Medulla oblongata (tissue), 1 donor: ENCODE results near the gene NCBP3.

Experiments used
- DNase-seq: peaks from one replicate; pipeline ENCODE4 v3.0.0-alpha.2; 2015; ENCODE audit errors: extremely low spot score

NCBP3 gene

GRCh38 chr17:3845621-3846436, at the start of gene NCBP3:
TSS of gene NCBP3 (minus strand) at chr17:3846246. CDS start at chr17:3846223, 23 bp downstream.
- DNase-seq, result peak; percentile 96

- DNase-seq, result peak; percentile 9
Measured at GRCh38 chr17:3895354-3895753, 49.3 kb upstream of the NCBP3 start.

DNA sequence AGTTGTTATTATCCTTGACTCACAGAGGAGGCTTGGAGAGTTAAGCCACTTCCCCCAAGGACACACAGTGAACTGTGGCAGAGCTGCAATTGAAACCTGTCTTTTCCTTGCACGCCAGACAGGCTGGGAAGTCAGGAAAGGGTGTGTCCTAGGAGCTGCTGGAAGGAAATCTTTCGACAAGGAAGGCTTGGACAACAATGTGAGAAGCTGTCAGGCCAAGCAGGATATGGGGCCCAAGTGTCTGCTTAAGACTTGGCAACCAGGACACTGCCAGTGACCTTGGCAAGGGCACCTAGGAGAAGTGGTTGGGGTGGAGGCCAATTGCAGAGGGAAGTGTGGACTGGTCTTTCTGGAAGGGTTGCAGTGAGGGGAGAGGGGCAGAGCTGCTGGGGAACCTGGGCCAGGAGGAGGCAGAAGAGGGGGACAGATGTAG, 48.9 kb upstream of the NCBP3 start:
- DNase-seq, result peak; percentile 38

DNA sequence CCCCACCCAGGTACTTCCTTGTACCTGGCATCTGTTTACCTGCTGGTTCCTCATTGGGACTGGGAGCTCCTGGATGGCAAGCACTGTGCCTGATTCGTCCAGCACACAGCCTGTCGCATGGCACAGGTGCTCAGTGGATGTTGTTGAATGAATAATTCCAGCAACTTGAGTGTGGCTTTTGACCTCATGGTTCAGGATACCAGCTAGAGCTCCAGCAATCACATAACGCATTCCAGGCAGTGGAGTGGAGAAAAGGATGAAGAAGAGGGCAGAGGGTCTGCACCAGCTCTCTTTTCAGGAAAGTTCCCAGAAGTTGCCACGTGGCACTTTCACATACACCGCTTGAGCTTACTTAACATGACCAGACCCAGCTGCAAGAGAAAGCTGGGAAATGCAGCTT, 48.1 kb upstream of the NCBP3 start:
- DNase-seq, result no peak

- DNase-seq, result no peak
Measured at GRCh38 chr17:3893720-3894116, 47.7 kb upstream of the NCBP3 start.

DNA sequence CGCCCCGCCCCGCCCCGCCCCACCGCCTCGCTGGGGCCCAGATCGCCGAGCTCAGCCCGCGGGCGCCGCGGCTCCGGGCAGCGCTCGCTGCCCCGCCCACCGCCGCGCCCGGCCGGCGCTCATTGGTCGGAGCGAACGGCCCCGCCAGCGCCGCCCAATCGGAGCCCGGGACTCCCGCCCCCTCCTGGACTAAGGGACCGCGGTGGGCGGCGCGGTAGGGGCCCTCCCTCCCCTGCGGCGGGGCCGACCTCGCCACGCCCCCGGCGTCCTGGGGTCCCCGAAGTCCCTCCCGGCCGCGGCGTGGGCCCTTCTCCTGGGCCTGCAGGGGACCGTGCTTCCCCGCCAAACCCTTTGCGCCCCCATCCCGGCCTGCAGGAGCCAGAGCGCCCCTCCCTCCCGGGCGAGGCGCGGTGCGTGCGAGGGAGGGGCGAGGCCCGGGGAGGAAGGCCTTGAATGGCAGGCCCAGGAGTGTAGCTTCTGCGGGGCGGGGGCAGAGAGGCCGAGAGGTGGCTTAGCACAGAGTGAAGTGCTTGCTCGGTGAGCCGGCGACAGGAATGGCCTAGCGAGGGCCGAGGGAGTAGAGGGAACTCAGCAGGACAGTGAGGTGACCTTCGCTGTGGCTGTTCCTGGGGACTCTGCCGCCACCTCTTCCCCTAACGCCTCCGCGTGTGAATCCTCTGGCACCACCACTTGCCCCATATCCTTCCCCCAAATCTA, 47.1 kb upstream of the NCBP3 start, which contains the start of gene CAMKK1:
Gene CAMKK1, minus strand, starts transcription at position 51 of the 717 bp plus-strand sequence. CDS start 7,366 bp downstream, outside the sequence.
- peak; percentile 83 for DNase-seq

DNA sequence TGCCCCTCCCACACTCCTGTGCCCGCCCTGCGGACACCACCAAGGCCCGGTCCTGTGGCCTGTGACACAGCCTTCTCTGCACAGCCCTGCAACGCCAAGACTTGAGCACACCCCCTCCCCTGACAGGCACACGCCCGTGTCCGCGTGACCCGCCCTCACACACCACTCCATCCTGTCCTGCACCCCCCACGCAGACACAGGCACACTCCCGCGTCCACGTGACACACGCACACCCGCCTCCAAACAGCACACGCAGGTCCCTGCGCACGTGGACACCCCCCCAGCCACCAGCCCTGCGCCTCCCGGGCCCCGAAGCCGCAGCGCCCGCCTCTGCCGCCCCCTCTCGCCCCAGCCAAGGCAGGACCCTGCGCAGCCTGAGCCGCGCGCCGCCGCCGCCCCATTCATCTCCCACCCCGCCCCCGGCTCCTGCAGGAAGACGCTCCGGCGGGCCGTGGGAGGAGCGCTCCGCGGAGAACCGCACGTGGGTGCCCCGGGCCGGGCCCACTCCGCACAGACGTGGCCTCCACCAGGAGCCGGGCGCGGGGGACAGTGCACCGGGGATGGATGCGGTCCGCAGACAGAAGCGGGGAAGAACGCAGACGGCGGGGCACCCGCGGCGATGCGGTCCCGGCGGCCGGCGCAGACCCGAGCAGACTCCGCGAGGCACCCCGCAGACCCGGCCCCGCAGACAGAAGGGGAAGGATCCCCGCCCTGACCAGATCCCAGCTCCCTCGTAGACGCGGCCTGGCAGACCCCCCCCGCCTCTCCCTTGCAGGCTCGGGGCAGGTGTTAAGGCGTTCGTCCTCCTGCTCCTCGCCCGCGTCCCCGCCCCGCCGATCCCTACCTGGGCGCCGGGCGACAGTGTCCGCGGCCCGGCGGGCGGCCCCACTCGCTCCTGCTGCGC, 46.3 kb upstream of the NCBP3 start:
- peak; percentile 67 for DNase-seq

DNA sequence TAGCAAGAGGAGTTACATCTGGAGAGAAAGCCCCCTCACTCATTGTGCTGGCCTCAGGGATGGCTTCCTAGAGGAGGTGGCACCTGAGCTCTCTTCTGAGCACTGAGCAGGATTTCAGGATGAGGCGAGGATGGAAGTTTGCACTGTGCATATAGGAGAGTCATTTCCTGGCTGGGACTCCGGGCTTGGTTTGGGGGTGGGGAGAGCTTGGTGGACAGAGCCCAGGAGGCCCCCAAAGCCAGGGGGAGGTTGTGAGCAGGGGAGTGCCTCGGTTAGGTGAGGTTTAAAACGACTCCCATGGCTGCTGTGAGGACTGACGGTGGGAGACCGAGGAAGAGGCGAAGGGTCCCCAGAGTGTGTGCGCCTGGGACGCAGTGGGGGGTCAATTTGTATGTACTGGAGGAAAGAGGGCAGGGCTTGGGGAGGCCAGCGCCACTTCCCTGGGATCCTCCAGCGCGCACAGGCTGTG, 45.6 kb upstream of the NCBP3 start:
- no peak for DNase-seq

GRCh38 chr17:3890878-3891219, 44.8 kb upstream of the NCBP3 start:
- DNase-seq, result no peak

DNA sequence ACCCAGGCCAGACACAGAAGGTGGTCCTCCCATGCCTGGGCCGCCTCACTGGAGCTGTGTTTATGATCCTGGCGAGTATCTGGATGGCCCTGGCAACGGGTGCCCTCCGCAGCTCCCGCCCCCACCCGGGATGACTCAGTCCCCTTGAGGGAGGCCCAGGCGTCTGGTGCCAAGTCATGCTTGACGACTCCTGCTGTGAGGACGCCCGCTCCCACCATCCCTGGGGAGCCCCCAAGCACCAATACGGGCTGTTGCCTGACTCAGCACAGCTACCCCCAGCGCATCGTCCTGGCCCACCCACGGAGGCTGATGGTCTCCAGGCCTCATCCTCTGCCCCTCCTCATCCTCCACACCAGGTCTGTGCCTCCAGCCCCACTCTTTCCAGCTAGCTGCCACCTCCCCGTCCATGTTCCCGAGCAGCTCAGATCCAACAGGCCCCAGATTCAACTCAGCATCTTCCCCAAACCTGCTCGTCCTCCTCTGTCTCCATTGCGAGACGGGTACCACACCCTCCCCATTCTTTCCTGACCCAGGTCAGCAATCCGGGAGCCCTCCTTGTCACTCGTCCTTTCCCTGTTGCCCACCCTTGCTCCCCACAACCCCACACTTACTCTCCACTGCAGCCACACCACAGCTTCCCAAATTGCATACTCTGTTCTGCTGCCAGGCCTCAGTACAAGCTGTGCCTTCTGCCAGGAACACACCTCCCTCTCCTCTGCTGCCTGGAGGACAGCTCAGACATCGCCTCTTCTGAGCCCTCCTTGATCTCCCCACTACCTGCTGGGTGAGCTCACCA, 44.2 kb upstream of the NCBP3 start:
- no peak for DNase-seq

- no peak for DNase-seq
Measured at GRCh38 chr17:3889325-3890012, 43.4 kb upstream of the NCBP3 start.

DNA sequence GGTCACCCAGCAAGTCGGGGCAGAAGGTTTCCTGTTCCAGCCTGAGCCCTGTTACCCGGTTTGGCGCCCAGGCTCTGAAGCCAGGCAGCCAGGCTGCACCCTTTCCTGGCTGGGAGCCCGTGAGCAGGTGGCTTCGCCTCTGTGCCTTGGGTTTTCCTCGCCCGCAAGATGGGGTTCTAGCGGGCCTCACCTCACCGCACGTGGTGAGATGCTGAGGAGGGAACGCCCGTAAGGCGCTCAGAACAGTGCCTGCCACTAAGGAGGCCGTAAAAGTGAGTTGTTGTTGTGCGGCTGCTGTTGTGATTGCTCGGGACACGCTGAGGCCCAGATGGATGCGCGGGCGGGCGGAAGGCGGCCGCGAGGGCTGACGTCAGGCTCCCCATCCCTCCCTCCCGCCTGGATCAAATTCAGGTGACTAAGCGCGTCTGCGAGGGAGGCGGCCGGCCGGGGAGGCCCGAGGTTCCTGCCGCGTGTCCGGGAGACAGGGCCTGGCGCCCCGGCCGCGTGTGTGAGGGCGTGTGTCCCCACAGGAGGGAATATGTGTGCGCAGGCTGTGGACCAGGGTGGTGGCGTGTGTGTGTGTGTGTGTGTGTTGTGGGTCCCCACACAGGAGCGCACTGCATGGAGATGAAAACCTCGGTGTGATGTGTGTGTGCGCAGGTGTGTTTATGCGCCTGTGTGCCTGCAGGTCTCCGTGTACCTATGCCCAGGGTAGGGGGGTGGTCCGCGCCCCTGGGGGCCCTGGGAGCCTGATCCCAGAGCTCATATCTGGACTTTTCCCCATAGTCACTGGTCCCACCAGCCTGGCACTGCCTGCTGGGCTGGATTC, 42.5 kb upstream of the NCBP3 start:
- peak; percentile 7 for DNase-seq

DNA sequence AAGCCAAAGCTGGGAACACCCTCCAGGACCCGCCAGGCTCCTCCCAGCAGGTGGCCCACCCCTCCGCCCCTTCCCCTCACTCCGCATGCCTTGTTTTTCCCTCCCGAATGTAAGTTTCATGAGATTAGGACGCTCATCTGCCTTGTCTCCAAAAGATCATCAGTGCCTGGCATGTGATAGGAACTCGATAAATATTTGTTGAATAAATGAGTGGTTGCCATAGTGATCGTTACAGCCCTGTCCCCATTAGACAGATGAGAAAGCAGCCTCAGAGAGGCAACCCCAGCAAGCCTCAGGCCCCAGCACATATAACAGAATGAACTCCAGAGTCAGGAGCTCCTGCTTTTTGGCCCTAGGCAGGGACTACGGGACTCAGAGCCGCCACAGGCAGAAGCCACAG, 41.8 kb upstream of the NCBP3 start:
- DNase-seq, result no peak

- no peak for DNase-seq
Measured at GRCh38 chr17:3887394-3887793, 41.3 kb upstream of the NCBP3 start.

- DNase-seq, result peak; percentile 79
Measured at GRCh38 chr17:3886776-3887175, 40.7 kb upstream of the NCBP3 start.

DNA sequence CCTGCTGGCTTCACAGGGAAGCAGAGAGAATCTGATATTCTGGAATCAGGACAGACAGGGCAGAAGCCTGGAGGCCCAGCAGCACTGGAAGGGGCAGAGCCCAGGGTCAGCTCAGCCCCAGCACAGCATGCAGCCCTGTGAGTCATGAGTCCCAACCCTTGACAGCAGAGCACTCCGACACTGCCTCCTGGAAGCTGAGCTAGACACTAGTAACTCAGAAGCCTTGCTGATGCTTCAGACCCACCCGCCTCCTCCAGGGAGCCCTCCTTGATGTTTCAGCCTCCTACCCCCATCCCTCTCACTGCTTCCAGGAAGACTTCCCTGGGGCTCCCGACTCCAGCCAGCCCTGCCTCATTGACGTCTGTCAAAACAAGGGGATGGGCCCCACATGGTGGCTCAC, 39.9 kb upstream of the NCBP3 start:
- no peak for DNase-seq

DNA sequence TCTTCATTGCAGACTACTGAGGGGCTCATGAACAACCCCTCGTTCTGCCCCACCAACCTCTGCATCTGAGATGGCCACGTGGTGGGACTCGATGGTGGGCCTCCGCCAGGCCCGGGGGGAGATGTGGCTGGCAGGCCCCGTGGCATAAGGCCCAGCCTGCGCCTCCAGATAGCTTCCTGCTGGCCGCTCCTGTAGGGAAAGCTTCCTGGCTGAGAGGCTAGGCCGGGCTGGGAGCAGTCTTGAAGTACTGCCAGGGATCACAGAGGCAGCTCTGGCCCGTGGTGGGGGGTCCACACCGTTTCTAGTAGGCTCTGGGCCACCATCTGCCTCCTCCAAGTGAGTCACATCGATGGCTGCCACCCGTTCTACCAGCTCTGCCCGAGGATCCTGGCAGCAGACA, 39.2 kb upstream of the NCBP3 start:
- no peak for DNase-seq

DNA sequence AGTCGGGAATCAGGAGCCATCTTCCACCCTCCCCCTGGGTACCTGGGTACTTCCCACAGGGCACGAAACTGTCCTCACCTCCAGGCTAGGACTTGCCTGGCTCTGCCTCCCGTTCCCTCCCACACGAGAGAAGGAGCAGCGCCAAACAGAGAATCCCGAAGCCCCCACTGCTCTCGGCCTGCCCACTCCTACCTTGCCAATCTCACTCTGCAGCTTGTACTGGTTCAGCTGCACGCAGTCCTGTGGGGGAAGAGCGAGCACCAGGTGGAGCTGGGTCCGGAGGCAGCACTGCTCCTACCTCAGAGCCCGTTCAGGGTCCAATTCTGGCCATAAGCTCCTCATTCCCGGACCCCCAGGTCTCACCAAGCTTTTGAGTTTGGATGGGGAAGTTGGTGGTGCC, 38.1 kb upstream of the NCBP3 start:
- no peak for DNase-seq

- DNase-seq, result no peak
Measured at GRCh38 chr17:3882276-3882675, 36.2 kb upstream of the NCBP3 start.

DNA sequence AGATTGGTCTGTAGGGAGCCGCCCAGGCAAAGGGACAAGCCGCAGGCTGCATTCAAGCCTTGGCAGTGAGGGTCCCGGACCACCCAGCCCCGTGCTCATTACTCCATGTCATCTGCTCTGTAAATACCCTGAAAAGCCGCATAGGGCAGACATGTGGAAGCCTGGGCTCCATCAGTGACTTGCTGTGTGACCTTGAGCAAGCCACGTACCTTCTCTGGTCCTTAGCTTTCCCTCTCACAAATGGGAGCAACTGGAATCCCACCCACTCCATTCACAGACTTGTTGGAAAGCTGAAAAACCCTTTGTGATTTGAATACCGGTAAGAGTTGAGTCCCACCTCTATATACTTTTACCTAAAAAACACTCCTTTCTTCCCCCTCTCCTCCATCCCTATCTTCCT, 34.9 kb upstream of the NCBP3 start:
- no peak for DNase-seq
